GM12878 (cell line): Measurements from ENCODE around the gene CCDC61. TPM values are rescaled to one million over a fixed set of nuclear protein-coding genes. Genes with fewer than 3 reads are reported as not detected.

Source experiments
- ATAC-seq: fragments of 200-7000 bp; cut with Tn5 transposase; 3 replicates; pipeline ENCODE4 v1.9.1; 2020; ENCODE audit warnings: mild to moderate bottlenecking, moderate library complexity
- BruUV-seq: library from RNA; stranded (reverse); fragments of 400-500 nt; replicated peaks from 2 replicates; lab custom pipeline; 2021; lab: Mats Ljungman, UMichigan
- CTCF ChIA-PET: fragments of 300-600 bp; sonication (Branson Sonifier 250); formaldehyde crosslinking; extraction: SDS; loops from one replicate; lab custom pipeline; 2021; ENCODE audit warnings: inconsistent platforms; lab: Yijun Ruan, JAX
- POLR2A ChIA-PET: fragments of 350-600 bp; formaldehyde crosslinking; extraction: SDS; loops from one replicate; lab custom pipeline; 2021; ENCODE audit warnings: inconsistent platforms; lab: Charles Lee
- RAD21 ChIA-PET: fragments of 300-600 bp; sonication (Branson Sonifier 250); formaldehyde crosslinking; loops from one replicate; lab custom pipeline; 2023; ENCODE audit warnings: antibody characterized with exemption; ENCODE audit not compliant: unreplicated experiment; lab: Charles Lee
- SMC1A ChIA-PET: fragments of 300-600 bp; sonication (Branson Sonifier 250); formaldehyde crosslinking; loops from one replicate; lab custom pipeline; 2023; ENCODE audit not compliant: unreplicated experiment, uncharacterized antibody; lab: Charles Lee
- DNase-seq: peaks from one replicate; pipeline ENCODE4 v3.0.0-alpha.2; 2011; ENCODE audit warnings: low read depth, low spot score
- FAIRE-seq: peaks from 3 replicates; lab custom pipeline; 2011; peaks lifted over from hg19 to GRCh38; lab: Jason Lieb, UNC
- H2AFZ ChIP-seq: 2 replicates; pipeline ENCODE4 v1.6.0; 2011; ENCODE audit warnings: low read depth, low read length, control low read depth; ENCODE audit not compliant: control insufficient read depth
- H3K27ac ChIP-seq: 2 replicates; pipeline ENCODE4 v1.5.1; 2011; ENCODE audit warnings: control low read depth; ENCODE audit not compliant: control insufficient read depth, insufficient read depth
- H3K27me3 ChIP-seq, 2 experiments: replicated peaks in 1 of 2; 2 replicates each; pipeline versions ENCODE4 v1.6.0 to v1.6.1; 2011; ENCODE audit warnings: low read length in 1 of 2; ENCODE audit not compliant: control insufficient read depth in 2 of 2, insufficient read depth in 2 of 2
- H3K36me3 ChIP-seq, 2 experiments: 2 replicates each; pipeline ENCODE4 v1.5.1; 2011; ENCODE audit warnings: low read length in 1 of 2; ENCODE audit not compliant: control insufficient read depth in 2 of 2, insufficient read depth in 2 of 2
- H3K4me1 ChIP-seq: 2 replicates; pipeline ENCODE4 v1.6.1; 2011; ENCODE audit warnings: mild to moderate bottlenecking, low read length, moderate library complexity, mixed read lengths; ENCODE audit not compliant: control insufficient read depth, insufficient read depth
- H3K4me2 ChIP-seq: 2 replicates; pipeline ENCODE4 v1.6.0; 2011; ENCODE audit warnings: control low read depth; ENCODE audit not compliant: control insufficient read depth, insufficient read depth
- H3K4me3 ChIP-seq: fragments of 200-600 bp; sonication (generic); 2 replicates; pipeline ENCODE4 v1.5.1; 2016
- H3K79me2 ChIP-seq: 2 replicates; pipeline ENCODE4 v1.6.0; 2011; ENCODE audit warnings: low read length; ENCODE audit not compliant: control insufficient read depth, insufficient read depth
- H3K9ac ChIP-seq: 2 replicates; pipeline ENCODE4 v1.8.0; 2011; ENCODE audit warnings: low read length, control low read depth, mixed read lengths; ENCODE audit not compliant: control insufficient read depth, insufficient read depth
- H3K9me3 ChIP-seq: replicated peaks from 3 replicates; pipeline ENCODE4 v1.5.1; 2011; ENCODE audit warnings: mild to moderate bottlenecking, low read length; ENCODE audit not compliant: control insufficient read depth, insufficient read depth
- H4K20me1 ChIP-seq: 2 replicates; pipeline ENCODE4 v1.6.0; 2011; ENCODE audit not compliant: control insufficient read depth, insufficient read depth
- BCL11A ChIP-seq: IDR thresholded peaks from 2 replicates; pipeline ENCODE4 v1.6.1; 2011; ENCODE audit warnings: low read depth, low read length
- CBFB ChIP-seq: IDR thresholded peaks from 2 replicates; pipeline ENCODE4 v1.6.1; 2016; ENCODE audit warnings: antibody characterized with exemption, low read depth
- EP300 ChIP-seq, 2 experiments: fragments of 150-350 bp in 1 of 2; IDR thresholded peaks; 2 replicates each; pipeline ENCODE4 v1.6.1; 2011 to 2012; ENCODE audit warnings: low read depth in 2 of 2, low read length in 2 of 2, borderline replicate concordance in 1 of 2, improper control_type of control experiment in 1 of 2, inconsistent platforms in 1 of 2; ENCODE audit not compliant: control insufficient read depth in 1 of 2
- HSF1 ChIP-seq: fragments of 150-350 bp; IDR thresholded peaks from 2 replicates; pipeline ENCODE4 v1.6.1; 2014; ENCODE audit warnings: mild to moderate bottlenecking, low read depth, low read length
- MAX ChIP-seq: IDR thresholded peaks from 2 replicates; pipeline ENCODE4 v1.6.1; 2012; ENCODE audit warnings: low read depth, low read length, improper control_type of control experiment
- NFYB ChIP-seq: IDR thresholded peaks from 2 replicates; pipeline ENCODE4 v1.6.1; 2011; ENCODE audit warnings: low read depth, mild to moderate bottlenecking, low read length, improper control_type of control experiment, moderate library complexity; ENCODE audit not compliant: insufficient read depth
- NKRF ChIP-seq: fragments of 450-650 bp; conservative IDR thresholded peaks from 2 replicates; pipeline ENCODE4 v1.6.1; 2017; ENCODE audit warnings: mild to moderate bottlenecking, moderate library complexity
- NR2F1 ChIP-seq: fragments of 450-650 bp; conservative IDR thresholded peaks from 2 replicates; pipeline ENCODE4 v1.6.1; 2017; ENCODE audit warnings: mild to moderate bottlenecking
- PAX5 ChIP-seq: IDR thresholded peaks from 2 replicates; pipeline ENCODE4 v1.6.1; 2011; ENCODE audit warnings: low read depth, low read length, borderline replicate concordance
- PML ChIP-seq: IDR thresholded peaks from 2 replicates; pipeline ENCODE4 v1.6.1; 2012; ENCODE audit warnings: low read length, inconsistent platforms
- POLR2AphosphoS2 ChIP-seq: IDR thresholded peaks from 2 replicates; pipeline ENCODE4 v1.6.1; 2011; ENCODE audit warnings: low read depth, mild to moderate bottlenecking, low read length, improper control_type of control experiment, moderate library complexity
- RAD51 ChIP-seq: fragments of 450-650 bp; IDR thresholded peaks from 2 replicates; pipeline ENCODE4 v1.6.1; 2016; ENCODE audit warnings: moderate library complexity, mild to moderate bottlenecking, inconsistent platforms
- RB1 ChIP-seq: fragments of 450-650 bp; formaldehyde crosslinking; IDR thresholded peaks from 2 replicates; pipeline ENCODE4 v1.6.1; 2017; ENCODE audit warnings: mild to moderate bottlenecking, borderline replicate concordance
- RFX5 ChIP-seq: IDR thresholded peaks from 2 replicates; pipeline ENCODE4 v1.6.1; 2011; ENCODE audit warnings: low read depth, low read length, improper control_type of control experiment
- SMARCA5 ChIP-seq: fragments of 450-650 bp; IDR thresholded peaks from 2 replicates; pipeline ENCODE4 v1.6.1; 2017; ENCODE audit warnings: mild to moderate bottlenecking
- TCF3 ChIP-seq: IDR thresholded peaks from 2 replicates; pipeline ENCODE4 v1.6.1; 2012; ENCODE audit warnings: low read depth, mild to moderate bottlenecking, low read length, borderline replicate concordance; ENCODE audit not compliant: insufficient read depth
- ZBED1 ChIP-seq: IDR thresholded peaks from 2 replicates; pipeline ENCODE4 v1.6.1; 2016; ENCODE audit warnings: borderline replicate concordance
- ZNF217 ChIP-seq: fragments of 450-650 bp; IDR thresholded peaks from 2 replicates; pipeline ENCODE4 v1.6.1; 2017; ENCODE audit warnings: antibody characterized with exemption, mild to moderate bottlenecking
- ZNF24 ChIP-seq: fragments of 450-650 bp; IDR thresholded peaks from 2 replicates; pipeline ENCODE4 v1.6.1; 2017; ENCODE audit warnings: antibody characterized with exemption, mild to moderate bottlenecking
- WGBS: methylation state at CpG from one replicate; pipeline ENCODE4 v1.1.6; 2016; ENCODE audit warnings: low lambda C conversion rate; ENCODE audit not compliant: insufficient replicate concordance, insufficient coverage; ENCODE audit errors: missing lambda C conversion rate; 5-methylcytosine and 5-hydroxymethylcytosine counted together
- in situ Hi-C: fragments of 300-500 bp; cut with MboI; formaldehyde crosslinking; loops from 9 replicates; pipeline ENCODE4 v1.14.3; 2018; ENCODE audit warnings: mixed read lengths
- intact Hi-C: fragments of 100-400 bp; cut with micrococcal nuclease; formaldehyde crosslinking; loops from one replicate; pipeline ENCODE4 v1.14.2; 2022; ENCODE audit not compliant: unreplicated experiment
- polyA plus RNA-seq, 11 experiments: library from polyadenylated mRNA; depleted of rRNA in 4 of 11; unstranded in 6 of 11; stranded (reverse) in 5 of 11; fragments of >200 nt; fragmentation: Nextera tagmentation in 4 of 11; fragmentation: Illumina TruSeq in 1 of 11; extraction: Ambion mirVana in 4 of 11; extraction: Trizol in 1 of 11; gene quantifications; 1 replicate in 1 of 11; 2 replicates in 10 of 11; pipeline versions ENCODE4 v1.2.1 to v1.2.3, GENCODE V29; 2011 to 2016; ENCODE audit warnings: inconsistent platforms in 2 of 11, missing spikeins in 2 of 11, low read depth in 1 of 11
- total RNA-seq, 4 experiments: library from RNA; depleted of rRNA in 3 of 4; stranded (reverse); fragments of >200 nt in 3 of 4; fragmentation: Illumina TruSeq in 1 of 4; extraction: Trizol in 1 of 4; gene quantifications; 2 replicates each; pipeline versions ENCODE4 v1.2.1 to v1.2.3, GENCODE V29; 2013 to 2021
- TF ChIP-seq, protein P1 (sequence below): IDR thresholded peaks from 2 replicates; pipeline ENCODE4 v1.6.1; 2012; ENCODE audit warnings: low read depth, low read length, improper control_type of control experiment

The CCDC61 gene
- total and polyA plus RNA-seq, 10 of the 15 experiments (the other 5 are each of a cell fraction or from before 2014, with no cell fraction given): 0.27 to 27.1 (median 8.7) TPM

GRCh38 chr19:46014534-46014933 lies 19.3 kb downstream of the CCDC61 start:
- no peak overlapping the region for H3K4me2 ChIP-seq
- ChIA-PET POLR2A (no interaction called here), RAD21 (no interaction called here)
- BruUV-seq: no TSS peak
- intact Hi-C loops: no loop called here
- H3K4me1 ChIP-seq: peaks cover 5% of the 10 kb centered on the region
- H3K27me3 ChIP-seq: no peaks in the 10 kb centered on the region
- TF ChIP-seq ZNF217: no peak
- no peak for TF ChIP-seq SMARCA5
- TF ChIP-seq EP300 (IDR thresholded peaks at IDR 0.05; ENCODE audit: borderline replicate concordance in 1 of 2, control insufficient read depth in 1 of 2, low read depth in 2 of 2, low read length in 2 of 2): no peak
- TF ChIP-seq ZNF24: no peak
- TF ChIP-seq, protein P1, sequence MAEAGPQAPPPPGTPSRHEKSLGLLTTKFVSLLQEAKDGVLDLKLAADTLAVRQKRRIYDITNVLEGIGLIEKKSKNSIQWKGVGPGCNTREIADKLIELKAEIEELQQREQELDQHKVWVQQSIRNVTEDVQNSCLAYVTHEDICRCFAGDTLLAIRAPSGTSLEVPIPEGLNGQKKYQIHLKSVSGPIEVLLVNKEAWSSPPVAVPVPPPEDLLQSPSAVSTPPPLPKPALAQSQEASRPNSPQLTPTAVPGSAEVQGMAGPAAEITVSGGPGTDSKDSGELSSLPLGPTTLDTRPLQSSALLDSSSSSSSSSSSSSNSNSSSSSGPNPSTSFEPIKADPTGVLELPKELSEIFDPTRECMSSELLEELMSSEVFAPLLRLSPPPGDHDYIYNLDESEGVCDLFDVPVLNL: no peak
- TF ChIP-seq TCF3: no peak
- no peak for TF ChIP-seq CBFB
- TF ChIP-seq RAD51: no peak
- no peak for TF ChIP-seq HSF1
- TF ChIP-seq ZBED1: no peak
- no peak for TF ChIP-seq BCL11A
- TF ChIP-seq PML: no peak
- no peak for TF ChIP-seq POLR2AphosphoS2
- no peak for TF ChIP-seq NR2F1
- no peak for TF ChIP-seq MAX
- TF ChIP-seq NKRF: no peak
- TF ChIP-seq PAX5: no peak
- no peak for TF ChIP-seq RFX5
- no peak for TF ChIP-seq NFYB
- TF ChIP-seq RB1: no peak
- TF ChIP-seq, all 136 proteins: peak for 0
- Histone ChIP-seq H3K9me3 (no peaks in the 10 kb centered on the region), H2AFZ (no peak overlapping the region), H3K9ac (no peak overlapping the region), H3K79me2 (no peaks in the 10 kb centered on the region), H3K27ac (no peak overlapping the region), H3K4me3 (no peak overlapping the region), H3K36me3 (no peaks in the 10 kb centered on the region; a peak in 1 of 4 replicates), H4K20me1 (no peaks in the 10 kb centered on the region; the same call in 1 of the 2 replicates)
- ChIA-PET SMC1A (no interaction called here), CTCF (interaction anchor here (0.7 kb wide), 1 partner anchor 246 kb away, joined by 3 read pairs; the partner anchor contains the start of gene SIX5)
- in situ Hi-C loops: no loop called here
- WGBS: 77% methylated on average over 8 of the region's 8 CpGs
- DNase-seq: no peak
- ATAC-seq: no peak
- FAIRE-seq: no peak
